ENCODE results near the gene SPATA45. TPM values are rescaled to one million over a fixed set of nuclear protein-coding genes. Genes with fewer than 3 reads are reported as not detected.

Gene SPATA45
- total RNA-seq, 1 experiment from 2014 or later, result 0.68 TPM

- Histone ChIP-seq H2AFZ (ENCODE audit: low read length) (no peak overlapping the region), H4K8ac (replicated peaks; ENCODE audit: insufficient read length, low read depth, low read length) (no peak overlapping the region), H3K79me2 (ENCODE audit: insufficient read depth, low read length) (no peaks in the 10 kb centered on the region), H3K4me1 (ENCODE audit: insufficient read depth, low read length) (no peaks in the 10 kb centered on the region; the same call in 1 of the 2 replicates), H3K27ac (ENCODE audit: insufficient read length, low read depth, low read length) (no peak overlapping the region), H3K79me1 (ENCODE audit: insufficient read depth, low read depth, low read length, poor library complexity, severe bottlenecking) (no peaks in the 10 kb centered on the region), H3K4me2 (ENCODE audit: insufficient read depth, insufficient read length, low read length) (no peak overlapping the region), H3K27me3 (ENCODE audit: insufficient read depth, low read length) (no peaks in the 10 kb centered on the region), H3K14ac (ENCODE audit: insufficient read depth, low read length) (no peak overlapping the region), H4K91ac (ENCODE audit: insufficient read length, low read depth, low read length) (no peak overlapping the region), H3K56ac (ENCODE audit: insufficient read length, low read depth, low read length) (no peak overlapping the region), H3K9me3 (ENCODE audit: control insufficient read depth, low read depth, low read length) (peaks cover 7% of the 10 kb centered on the region), H2BK120ac (ENCODE audit: low read depth, low read length, poor library complexity, severe bottlenecking) (no peak overlapping the region), H2AK5ac (ENCODE audit: insufficient read length, low read length) (no peak overlapping the region), H4K5ac (ENCODE audit: insufficient read length, low read depth, low read length) (no peak overlapping the region), H3K18ac (ENCODE audit: insufficient read length, low read depth, low read length) (no peak overlapping the region), H3K23me2 (ENCODE audit: insufficient read length, low read depth, low read length, poor library complexity, severe bottlenecking) (no peaks in the 10 kb centered on the region), H4K20me1 (ENCODE audit: control insufficient read depth, insufficient read depth, insufficient read length) (no peaks in the 10 kb centered on the region), H3K9ac (ENCODE audit: extremely low read depth, insufficient read length, low read length) (no peak overlapping the region), H2BK12ac (ENCODE audit: insufficient read length, low read depth, low read length) (no peak overlapping the region), H3K4ac (ENCODE audit: low read depth, low read length) (no peak overlapping the region), H2BK5ac (ENCODE audit: insufficient read length, low read length) (no peak overlapping the region), H3K23ac (ENCODE audit: insufficient read length, low read depth, low read length) (no peak overlapping the region), H2BK15ac (ENCODE audit: low read depth, low read length) (0 out of 2 replicates have a peak overlapping the region, but pooled peaks have one; percentile 5), H3T11ph (ENCODE audit: low read length) (no peak overlapping the region), H2BK20ac (ENCODE audit: low read depth, low read length, poor library complexity, severe bottlenecking) (no peak overlapping the region)
- H3K27me3 Mint-ChIP-seq (ENCODE audit: low read depth), result no peaks in the 10 kb centered on the region; the same call in none of the 2 replicates
- H3K4me1 Mint-ChIP-seq, result no peaks in the 10 kb centered on the region; a peak in 1 of 4 replicates
- H3K9me3 Mint-ChIP-seq, result peaks cover 10 to 17% of the 10 kb centered on the region in 2 experiments
- WGBS (ENCODE audit: extremely low coverage, insufficient read length, low lambda C conversion rate), result no CpG with 5 or more reads among the region's 2 CpGs
- TF ChIP-seq CTCF (conservative IDR thresholded peaks at IDR 0.05), result no peak
- no peak for DNase-seq
- H3K27ac Mint-ChIP-seq, result no peak overlapping the region; a peak in 1 of 7 replicates
- no peak overlapping the region for H3K4me3 Mint-ChIP-seq
- H3K36me3 Mint-ChIP-seq (ENCODE audit: insufficient read depth in 1 of 3, low read depth in 3 of 3), result peaks cover 10 to 16% (median 11%) of the 10 kb centered on the region in 3 experiments
These were observed 26.5 kb downstream of the SPATA45 start for GRCh38 chr1:212820969-212821368.
